ACC112 (cell line): ENCODE measurements around the gene SNX14.
"Not testable (repeated sequence)": the region's sequence is repeated elsewhere in the genome, so short reads cannot be mapped to it uniquely, and the experiment has no call there.

Experiments
- H2AFZ ChIP-seq: fragments of 200-600 bp; sonication (generic); one replicate; pipeline ENCODE4 v1.6.0; 2017; ENCODE audit warnings: antibody characterized with exemption, low read length; ENCODE audit not compliant: unreplicated experiment
- H3K27ac ChIP-seq: fragments of 200-600 bp; sonication (generic); 2 replicates; pipeline ENCODE4 v1.5.1; 2014; ENCODE audit warnings: low read depth, mild to moderate bottlenecking, antibody characterized with exemption, low read length, moderate library complexity
- H3K27me3 ChIP-seq: fragments of 200-600 bp; sonication (generic); 2 replicates; pipeline ENCODE4 v1.6.1; 2014; ENCODE audit warnings: mild to moderate bottlenecking, antibody characterized with exemption, low read length, moderate library complexity, mixed read lengths; ENCODE audit not compliant: insufficient read depth
- H3K36me3 ChIP-seq: fragments of 200-600 bp; sonication (generic); 2 replicates; pipeline ENCODE4 v1.6.1; 2016; ENCODE audit warnings: mild to moderate bottlenecking, antibody characterized with exemption, low read length, moderate library complexity, mixed read lengths; ENCODE audit not compliant: insufficient read depth
- H3K4me1 ChIP-seq: fragments of 200-600 bp; sonication (generic); one replicate; pipeline ENCODE4 v1.6.1; 2016; ENCODE audit warnings: low read length, mixed read lengths; ENCODE audit not compliant: insufficient read depth, unreplicated experiment, control insufficient read depth
- H3K4me3 ChIP-seq: fragments of 200-600 bp; sonication (generic); 2 replicates; pipeline ENCODE4 v1.5.1; 2014; ENCODE audit warnings: mild to moderate bottlenecking, low read depth, low read length
- H3K79me2 ChIP-seq: fragments of 200-600 bp; sonication (generic); one replicate; pipeline ENCODE4 v1.6.0; 2016; ENCODE audit warnings: low read length; ENCODE audit not compliant: control insufficient read depth, unreplicated experiment, insufficient read depth

The SNX14 gene

GRCh38 chr6:85564223-85564622 is 29.4 kb downstream of the SNX14 start:
- H3K79me2 ChIP-seq, H2AFZ ChIP-seq, H3K4me3 ChIP-seq, H3K27me3 ChIP-seq, H3K27ac ChIP-seq: not testable (repeated sequence)
- peaks cover 16% of the 10 kb centered on the region for H3K4me1 ChIP-seq
- peaks cover 17% of the 10 kb centered on the region for H3K36me3 ChIP-seq

- no peaks in the 10 kb centered on the region for H3K27me3 ChIP-seq
- H3K4me1 ChIP-seq, result peaks cover 9% of the 10 kb centered on the region
- H3K36me3 ChIP-seq, result peaks cover 22% of the 10 kb centered on the region
- no peak overlapping the region for H3K4me3 ChIP-seq
- no peak overlapping the region for H2AFZ ChIP-seq
- H3K27ac ChIP-seq, result peak overlapping the region; percentile 77
- H3K79me2 ChIP-seq, result no peaks in the 10 kb centered on the region
Observed at GRCh38 chr6:85561750-85562357, 31.8 kb downstream of the SNX14 start.

GRCh38 chr6:85556992-85557668 is 36.5 kb downstream of the SNX14 start:
- H3K4me3 ChIP-seq, result no peak overlapping the region
- H3K36me3 ChIP-seq, result 0 out of 2 replicates have a peak, but pooled peaks cover 16% of the 10 kb centered on the region
- H3K27ac ChIP-seq, result no peak overlapping the region
- no peaks in the 10 kb centered on the region for H3K27me3 ChIP-seq
- H3K79me2 ChIP-seq, result no peaks in the 10 kb centered on the region
- H3K4me1 ChIP-seq, result peaks cover 9% of the 10 kb centered on the region
- no peak overlapping the region for H2AFZ ChIP-seq

GRCh38 chr6:85552652-85553051 is 41.0 kb downstream of the SNX14 start:
- no peaks in the 10 kb centered on the region for H3K79me2 ChIP-seq
- H3K4me3 ChIP-seq, result no peak overlapping the region
- no peak overlapping the region for H3K27ac ChIP-seq
- H3K4me1 ChIP-seq, result no peaks in the 10 kb centered on the region
- no peak overlapping the region for H2AFZ ChIP-seq
- H3K36me3 ChIP-seq, result peaks cover 20% of the 10 kb centered on the region
- no peaks in the 10 kb centered on the region for H3K27me3 ChIP-seq

GRCh38 chr6:85551264-85551663 is 42.4 kb downstream of the SNX14 start:
- Histone ChIP-seq H3K4me3 (no peak overlapping the region), H3K79me2 (no peaks in the 10 kb centered on the region), H3K27ac (no peak overlapping the region), H2AFZ (no peak overlapping the region), H3K36me3 (peaks cover 21% of the 10 kb centered on the region), H3K4me1 (no peaks in the 10 kb centered on the region), H3K27me3 (no peaks in the 10 kb centered on the region)

- Histone ChIP-seq H3K27ac (no peak overlapping the region), H3K4me1 (peaks cover 3% of the 10 kb centered on the region), H3K4me3 (no peak overlapping the region), H3K27me3 (no peaks in the 10 kb centered on the region), H2AFZ (no peak overlapping the region), H3K79me2 (no peaks in the 10 kb centered on the region), H3K36me3 (peaks cover 18% of the 10 kb centered on the region)
Observed at GRCh38 chr6:85547719-85548118, 45.9 kb downstream of the SNX14 start.

GRCh38 chr6:85544776-85545175 is 48.9 kb downstream of the SNX14 start:
- Histone ChIP-seq H3K27ac (no peak overlapping the region), H3K36me3 (peaks cover 10% of the 10 kb centered on the region), H3K4me1 (peaks cover 3% of the 10 kb centered on the region), H2AFZ (no peak overlapping the region), H3K79me2 (no peaks in the 10 kb centered on the region), H3K27me3 (no peaks in the 10 kb centered on the region), H3K4me3 (no peak overlapping the region)

GRCh38 chr6:85537055-85537494 is 56.6 kb downstream of the SNX14 start:
- Histone ChIP-seq H3K27ac (no peak overlapping the region), H3K4me1 (no peaks in the 10 kb centered on the region), H3K36me3 (peaks cover 15% of the 10 kb centered on the region), H2AFZ (no peak overlapping the region), H3K27me3 (no peaks in the 10 kb centered on the region), H3K4me3 (no peak overlapping the region), H3K79me2 (no peaks in the 10 kb centered on the region)

GRCh38 chr6:85524281-85524680 is 69.4 kb downstream of the SNX14 start:
- not testable (repeated sequence) for H3K4me3 ChIP-seq, H3K27me3 ChIP-seq, H3K79me2 ChIP-seq, H3K27ac ChIP-seq, H3K4me1 ChIP-seq, H2AFZ ChIP-seq
- H3K36me3 ChIP-seq, result peaks cover 42% of the 10 kb centered on the region

GRCh38 chr6:85516168-85516567 is 77.5 kb downstream of the SNX14 start:
- peaks cover 28% of the 10 kb centered on the region for H3K36me3 ChIP-seq
- no peak overlapping the region for H3K4me3 ChIP-seq
- H3K4me1 ChIP-seq, result peaks cover 11% of the 10 kb centered on the region
- H2AFZ ChIP-seq, result no peak overlapping the region
- no peaks in the 10 kb centered on the region for H3K79me2 ChIP-seq
- no peaks in the 10 kb centered on the region for H3K27me3 ChIP-seq
- no peak overlapping the region; the same call in 1 of the 2 replicates for H3K27ac ChIP-seq

- Histone ChIP-seq H3K4me3 (no peak overlapping the region), H3K79me2 (no peaks in the 10 kb centered on the region), H2AFZ (no peak overlapping the region), H3K27ac (no peak overlapping the region), H3K36me3 (peaks cover 10% of the 10 kb centered on the region), H3K4me1 (no peaks in the 10 kb centered on the region), H3K27me3 (no peaks in the 10 kb centered on the region)
Observed at GRCh38 chr6:85506441-85507093, 87.1 kb downstream of the SNX14 start.
